Measurements from ENCODE around the gene BMP7.

DNA sequence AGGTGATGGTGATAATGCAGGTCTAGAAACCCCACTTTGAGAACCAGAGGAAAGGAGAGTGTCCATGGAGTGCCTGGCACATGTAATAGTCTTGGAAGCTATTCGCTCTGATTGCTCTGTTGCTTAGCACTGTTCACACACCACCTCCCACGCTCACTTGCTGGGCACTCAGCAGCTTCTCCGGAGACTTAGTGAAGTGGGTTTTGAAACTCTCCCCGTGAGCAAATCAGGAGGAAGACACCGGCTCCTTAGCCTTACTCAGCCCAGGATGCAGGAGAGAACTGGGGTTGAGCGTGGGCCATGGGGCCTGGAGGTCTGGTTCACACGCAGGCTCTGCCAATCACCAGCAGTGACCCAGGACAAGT is 22.2 kb downstream of the BMP7 start:
- TF ChIP-seq, protein P1, sequence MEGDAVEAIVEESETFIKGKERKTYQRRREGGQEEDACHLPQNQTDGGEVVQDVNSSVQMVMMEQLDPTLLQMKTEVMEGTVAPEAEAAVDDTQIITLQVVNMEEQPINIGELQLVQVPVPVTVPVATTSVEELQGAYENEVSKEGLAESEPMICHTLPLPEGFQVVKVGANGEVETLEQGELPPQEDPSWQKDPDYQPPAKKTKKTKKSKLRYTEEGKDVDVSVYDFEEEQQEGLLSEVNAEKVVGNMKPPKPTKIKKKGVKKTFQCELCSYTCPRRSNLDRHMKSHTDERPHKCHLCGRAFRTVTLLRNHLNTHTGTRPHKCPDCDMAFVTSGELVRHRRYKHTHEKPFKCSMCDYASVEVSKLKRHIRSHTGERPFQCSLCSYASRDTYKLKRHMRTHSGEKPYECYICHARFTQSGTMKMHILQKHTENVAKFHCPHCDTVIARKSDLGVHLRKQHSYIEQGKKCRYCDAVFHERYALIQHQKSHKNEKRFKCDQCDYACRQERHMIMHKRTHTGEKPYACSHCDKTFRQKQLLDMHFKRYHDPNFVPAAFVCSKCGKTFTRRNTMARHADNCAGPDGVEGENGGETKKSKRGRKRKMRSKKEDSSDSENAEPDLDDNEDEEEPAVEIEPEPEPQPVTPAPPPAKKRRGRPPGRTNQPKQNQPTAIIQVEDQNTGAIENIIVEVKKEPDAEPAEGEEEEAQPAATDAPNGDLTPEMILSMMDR (conservative IDR thresholded peaks at IDR 0.05; ENCODE audit: low read depth, low read length): no peak
- TF ChIP-seq EZH2 (IDR thresholded peaks at IDR 0.05; ENCODE audit: borderline replicate concordance, low read depth, low read length, poor library complexity, severe bottlenecking): no peak

Measured in A673 (cell line).